ENCODE results near the gene PSMA3. TPM values are rescaled to one million over a fixed set of nuclear protein-coding genes. Genes with fewer than 3 reads are reported as not detected.

Gene PSMA3
- total RNA-seq, 1 donor from 2014 or later = 83.3 TPM

DNA sequence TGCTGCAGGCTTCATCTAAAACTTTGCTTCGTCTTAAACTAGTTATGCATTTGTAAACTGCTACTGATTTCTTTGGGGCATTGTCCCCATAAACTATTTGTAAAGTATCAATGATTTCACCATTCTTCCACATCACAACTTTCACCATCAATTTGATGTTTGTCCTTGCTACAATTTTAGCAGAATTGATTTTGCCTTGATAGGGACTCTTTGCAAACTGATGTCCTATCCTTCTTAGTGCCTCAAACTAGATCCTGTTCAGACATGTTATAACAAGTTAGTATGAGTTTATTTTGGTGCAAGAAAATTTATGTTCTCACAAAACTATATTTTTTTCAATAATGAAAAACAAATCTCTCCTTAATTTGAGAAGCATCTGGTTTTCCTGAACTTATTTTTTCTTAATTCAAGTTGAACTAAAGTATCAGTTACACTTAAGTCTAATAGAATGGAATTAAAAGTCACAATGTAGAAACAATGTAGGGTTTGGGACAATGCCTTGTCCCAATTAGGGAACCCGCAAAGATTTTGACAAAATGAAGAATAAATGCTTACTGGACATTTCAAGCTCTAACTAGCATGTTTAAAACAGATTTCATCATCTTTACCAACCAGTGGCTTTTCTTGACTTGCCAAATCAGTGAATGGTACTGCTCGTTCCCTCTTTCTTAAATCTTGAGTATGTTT is 43.6 kb downstream of the PSMA3 start:
- Histone ChIP-seq H3K4me1 (peaks cover 2 to 19% of the 10 kb centered on the region in 2 donors), H3K36me3 (peaks cover 43 to 68% of the 10 kb centered on the region in 2 donors), H3K4me3 (no peak overlapping the region), H3K9me3 (no peaks in the 10 kb centered on the region), H3K27ac (no peak overlapping the region), H3K27me3 (no peaks in the 10 kb centered on the region)
- intact Hi-C loops (cut with DNase I) = no loop called here
- DNase-seq (ENCODE audit: low spot score in 2 of 2) = no peak
- TF ChIP-seq CTCF (IDR thresholded peaks at IDR 0.05) = no peak

GRCh38 chr14:58291646-58292045 is 47.0 kb downstream of the PSMA3 start:
- no peak overlapping the region for H3K4me3 ChIP-seq
- H3K4me1 ChIP-seq = peaks cover 3 to 30% of the 10 kb centered on the region in 2 donors
- intact Hi-C loops (cut with DNase I) = no loop called here
- TF ChIP-seq CTCF (IDR thresholded peaks at IDR 0.05) = no peak
- no peaks in the 10 kb centered on the region for H3K27me3 ChIP-seq
- no peak for DNase-seq (ENCODE audit: low spot score in 2 of 2)
- peaks cover 28 to 66% of the 10 kb centered on the region in 2 donors for H3K36me3 ChIP-seq
- no peaks in the 10 kb centered on the region for H3K9me3 ChIP-seq
- H3K27ac ChIP-seq = peak overlapping the region in 1 of 2 donors; percentile 10

- Histone ChIP-seq H3K27me3 (no peaks in the 10 kb centered on the region), H3K4me1 (peaks cover 3 to 30% of the 10 kb centered on the region in 2 donors), H3K27ac (no peak overlapping the region), H3K36me3 (peaks cover 28 to 64% of the 10 kb centered on the region in 2 donors), H3K9me3 (no peaks in the 10 kb centered on the region), H3K4me3 (no peak overlapping the region)
- intact Hi-C loops (cut with DNase I) = no loop called here
- no peak for DNase-seq (ENCODE audit: low spot score in 2 of 2)
- no peak for TF ChIP-seq CTCF (IDR thresholded peaks at IDR 0.05)
These were observed 47.5 kb downstream of the PSMA3 start for GRCh38 chr14:58292187-58292586.

DNA sequence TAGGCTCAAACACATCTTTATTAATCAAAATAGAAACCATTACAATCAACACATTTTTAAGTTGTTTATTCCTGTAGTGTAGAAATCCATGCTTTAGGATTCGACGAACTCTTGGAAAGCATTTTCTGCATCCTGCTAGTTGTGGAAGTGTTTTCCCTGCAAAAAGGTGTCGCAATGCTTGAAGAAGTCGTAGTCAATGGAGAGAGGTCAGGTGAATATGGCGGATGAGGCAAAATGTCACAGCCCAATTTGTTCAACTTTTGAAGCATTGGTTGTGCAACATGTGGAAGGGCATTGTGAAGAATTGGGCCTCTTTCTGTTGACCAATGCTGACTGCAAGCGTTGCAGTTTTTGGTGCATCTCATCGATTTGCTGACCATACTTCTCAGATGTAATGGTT is 49.6 kb downstream of the PSMA3 start:
- Histone ChIP-seq H3K27ac (no peak overlapping the region), H3K9me3 (no peaks in the 10 kb centered on the region), H3K4me3 (no peak overlapping the region), H3K4me1 (peaks cover 3 to 26% of the 10 kb centered on the region in 2 donors), H3K36me3 (peaks cover 24 to 63% of the 10 kb centered on the region in 2 donors), H3K27me3 (no peaks in the 10 kb centered on the region)
- no peak for DNase-seq (ENCODE audit: low spot score in 2 of 2)
- TF ChIP-seq CTCF (IDR thresholded peaks at IDR 0.05) = no peak
- intact Hi-C loops (cut with DNase I) = no loop called here

GRCh38 chr14:58296726-58297125 is 52.1 kb downstream of the PSMA3 start:
- DNase-seq (ENCODE audit: low spot score in 2 of 2) = no peak
- Histone ChIP-seq H3K9me3 (no peaks in the 10 kb centered on the region), H3K36me3 (peaks cover 9 to 39% of the 10 kb centered on the region in 2 donors), H3K27me3 (no peaks in the 10 kb centered on the region), H3K4me1 (peaks cover 8 to 25% of the 10 kb centered on the region in 2 donors), H3K4me3 (peak overlapping the region; percentile 63 to 75), H3K27ac (peak overlapping the region; percentile 93 to 96)
- no peak for TF ChIP-seq CTCF (IDR thresholded peaks at IDR 0.05)
- intact Hi-C loops (cut with DNase I) = loop anchor here (1.0 to 2.0 kb wide), 2 partner anchors 14 to 52 kb away; partner anchors contain the start of gene PSMA3

Measured in ascending aorta (tissue), 2 donors.